ENCODE measurements around the gene TLE6.
"Not testable (repeated sequence)": the region's sequence is repeated elsewhere in the genome, so short reads cannot be mapped to it uniquely, and the experiment has no call there.

The TLE6 gene

GRCh38 chr19:2977001-2977745 lies at the start of gene TLE6:
TLE6 (plus strand) TSS chr19:2977564; CDS start chr19:2978234, 670 bp downstream.
- Histone ChIP-seq H3K4me3 (ENCODE audit: low read depth, low read length) (peak within 1 kb of the TSS; percentile 61), H3K36me3 (no peaks in the 10 kb centered on the region), H3K27me3 (ENCODE audit: insufficient read depth, low read depth, severe bottlenecking) (no peaks in the 10 kb centered on the region), H3K27ac (peak within 1 kb of the TSS; percentile 56), H3K9me3 (ENCODE audit: severe bottlenecking) (no peaks in the 10 kb centered on the region)
- DNase-seq = peak; percentile 99
- TF ChIP-seq CTCF (IDR thresholded peaks at IDR 0.05; ENCODE audit: low read depth, low read length) = no peak

- Histone ChIP-seq H3K27ac (no peak overlapping the region), H3K36me3 (peaks cover 60% of the 10 kb centered on the region), H3K4me3 (ENCODE audit: low read depth, low read length) (no peak overlapping the region), H3K27me3 (ENCODE audit: insufficient read depth, low read depth, severe bottlenecking) (no peaks in the 10 kb centered on the region), H3K9me3 (ENCODE audit: severe bottlenecking) (peaks cover 19% of the 10 kb centered on the region)
- no peak for DNase-seq
- TF ChIP-seq CTCF (IDR thresholded peaks at IDR 0.05; ENCODE audit: low read depth, low read length) = no peak
Observed at GRCh38 chr19:2933490-2933910, 43.9 kb upstream of the TLE6 start.

- H3K36me3 ChIP-seq = peaks cover 61% of the 10 kb centered on the region
- H3K27ac ChIP-seq; H3K27me3 ChIP-seq (ENCODE audit: insufficient read depth, low read depth, severe bottlenecking); H3K4me3 ChIP-seq (ENCODE audit: low read depth, low read length); DNase-seq: not testable (repeated sequence)
- peaks cover 19% of the 10 kb centered on the region for H3K9me3 ChIP-seq (ENCODE audit: severe bottlenecking)
Observed at GRCh38 chr19:2935863-2936262, 41.5 kb upstream of the TLE6 start.

GRCh38 chr19:2942928-2943640 lies 34.3 kb upstream of the TLE6 start:
- no peak overlapping the region for H3K4me3 ChIP-seq (ENCODE audit: low read depth, low read length)
- H3K27me3 ChIP-seq (ENCODE audit: insufficient read depth, low read depth, severe bottlenecking) = no peaks in the 10 kb centered on the region
- H3K36me3 ChIP-seq = peaks cover 13% of the 10 kb centered on the region
- no peaks in the 10 kb centered on the region for H3K9me3 ChIP-seq (ENCODE audit: severe bottlenecking)
- H3K27ac ChIP-seq = no peak overlapping the region
- TF ChIP-seq CTCF (IDR thresholded peaks at IDR 0.05; ENCODE audit: low read depth, low read length) = no peak
- DNase-seq = no peak

- peak overlapping the region; percentile 57 for H3K4me3 ChIP-seq (ENCODE audit: low read depth, low read length)
- no peaks in the 10 kb centered on the region for H3K27me3 ChIP-seq (ENCODE audit: insufficient read depth, low read depth, severe bottlenecking)
- H3K9me3 ChIP-seq (ENCODE audit: severe bottlenecking) = no peaks in the 10 kb centered on the region
- no peak for TF ChIP-seq CTCF (IDR thresholded peaks at IDR 0.05; ENCODE audit: low read depth, low read length)
- H3K27ac ChIP-seq = peak overlapping the region; percentile 80
- DNase-seq = no peak
- peaks cover 7% of the 10 kb centered on the region for H3K36me3 ChIP-seq
Observed at GRCh38 chr19:2944403-2944774, 33.0 kb upstream of the TLE6 start.

GRCh38 chr19:2944775-2945574 lies 32.4 kb upstream of the TLE6 start, which contains the start of gene ZNF77:
ZNF77 (minus strand) TSS chr19:2944971; CDS start chr19:2944840, 131 bp downstream.
- H3K4me3 ChIP-seq (ENCODE audit: low read depth, low read length) = peak within 1 kb of the TSS; percentile 57
- H3K9me3 ChIP-seq (ENCODE audit: severe bottlenecking) = no peaks in the 10 kb centered on the region
- TF ChIP-seq CTCF (IDR thresholded peaks at IDR 0.05; ENCODE audit: low read depth, low read length) = no peak
- peak; percentile 99 for DNase-seq
- no peaks in the 10 kb centered on the region for H3K27me3 ChIP-seq (ENCODE audit: insufficient read depth, low read depth, severe bottlenecking)
- peak within 1 kb of the TSS; percentile 91 for H3K27ac ChIP-seq
- peaks cover 4% of the 10 kb centered on the region; the same call in 1 of the 2 replicates for H3K36me3 ChIP-seq
